Left lobe of liver (tissue), 2 donors: ENCODE data around the gene ROMO1. TPM values are rescaled to one million over a fixed set of nuclear protein-coding genes. Genes with fewer than 3 reads are reported as not detected.
"Not testable (repeated sequence)": the region's sequence is repeated elsewhere in the genome, so short reads cannot be mapped to it uniquely, and the experiment has no call there.

Experiments used
- ATAC-seq: fragments of 200-7000 bp; cut with Tn5 transposase; one replicate; pipeline ENCODE4 v1.9.1; 2020; ENCODE audit warnings: mild to moderate bottlenecking, moderate library complexity
- DNase-seq: peaks from one replicate; pipeline ENCODE4 v3.0.0-alpha.2; 2020; ENCODE audit warnings: low spot score
- total RNA-seq: library from RNA; stranded (reverse); gene quantifications from one replicate; pipeline ENCODE4 v1.2.1, GENCODE V29; 2021
- donor health status: DM: no; HTN: no; CAD: no; lungs with moderate emphysema.
- donor health status: DM: no; HTN: yes; CAD: no.

Gene ROMO1
- total RNA-seq, 1 donor from 2014 or later = 103 TPM

DNA sequence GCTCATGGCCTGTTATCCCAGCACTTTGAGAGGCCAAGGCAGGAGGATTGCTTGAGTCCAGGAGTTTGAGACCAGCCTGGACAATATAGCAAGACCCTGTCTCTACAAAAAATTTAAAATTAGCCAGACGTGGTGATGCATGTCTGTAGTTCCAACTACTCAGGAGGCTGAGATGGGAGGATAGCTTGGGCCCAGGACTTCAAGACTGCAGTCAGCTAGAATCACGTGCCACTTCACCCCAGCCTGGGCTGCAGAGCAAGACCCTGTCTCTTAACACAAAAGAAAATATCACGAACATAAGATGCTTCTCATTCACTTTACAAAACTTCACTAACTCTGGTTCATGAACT, 45.3 kb downstream of the ROMO1 start:
- not testable (repeated sequence) for DNase-seq

More for the DNA sequence above, 45.3 kb downstream of the ROMO1 start:
- not testable (repeated sequence) for ATAC-seq

Other genes with a start within 250 kb of the ROMO1 start
- gene CEP250, start 243.8 kb upstream of the ROMO1 start, total RNA-seq = 14.6 TPM
- gene C20orf173, start 169.8 kb upstream of the ROMO1 start, total RNA-seq = not detected
- gene ERGIC3, start 157.3 kb upstream of the ROMO1 start, total RNA-seq = 107 TPM
- gene SPAG4, start 83.6 kb upstream of the ROMO1 start, total RNA-seq = 4.7 TPM
- gene CPNE1, start 34.5 kb upstream of the ROMO1 start, total RNA-seq = 42.3 TPM
- gene RBM12, start 34.5 kb upstream of the ROMO1 start, total RNA-seq = 19.3 TPM
- gene NFS1, start 53 bp upstream of the ROMO1 start, total RNA-seq = 60.9 TPM
- 102 TPM for gene RBM39, start 42.9 kb downstream of the ROMO1 start, total RNA-seq
- gene PHF20, start 72.6 kb downstream of the ROMO1 start, total RNA-seq = 11.4 TPM